H1 (cell line): ENCODE data around the gene MDFIC. TPM values are rescaled to one million over a fixed set of nuclear protein-coding genes. Genes with fewer than 3 reads are reported as not detected.

Experiments used
- CTCF ChIA-PET: fragments of 300-600 bp; sonication (Branson Sonifier 250); formaldehyde crosslinking; loops from one replicate; lab custom pipeline; 2021; ENCODE audit not compliant: partially characterized antibody; lab: Charles Lee
- POLR2A ChIA-PET: fragments of 300-600 bp; sonication (Branson Sonifier 250); formaldehyde crosslinking; loops from one replicate; lab custom pipeline; 2021; ENCODE audit warnings: inconsistent platforms; ENCODE audit not compliant: partially characterized antibody; lab: Charles Lee
- DNase-seq, 2 experiments: peaks; one replicate each; pipeline versions ENCODE4 v3.0.0 to v3.0.0-alpha.2; 2010 to 2022; ENCODE audit warnings: low spot score in 2 of 2, low read depth in 1 of 2, mixed read lengths in 1 of 2
- FAIRE-seq: peaks from 2 replicates; lab custom pipeline; 2011; peaks lifted over from hg19 to GRCh38; lab: Jason Lieb, UNC
- H2AFZ ChIP-seq: 2 replicates; pipeline ENCODE4 v1.8.1; 2012; ENCODE audit warnings: low read length, inconsistent platforms
- H2AK5ac ChIP-seq: 2 replicates; pipeline ENCODE4 v1.6.1; 2013; ENCODE audit warnings: low read depth, low read length
- H2BK120ac ChIP-seq: replicated peaks from 2 replicates; pipeline ENCODE3; 2013; ENCODE audit warnings: low read depth, low read length, inconsistent platforms
- H2BK12ac ChIP-seq: 2 replicates; pipeline ENCODE4 v1.6.1; 2013; ENCODE audit warnings: low read depth, low read length
- H2BK15ac ChIP-seq: 2 replicates; pipeline ENCODE4 v1.6.1; 2013; ENCODE audit warnings: low read length
- H2BK20ac ChIP-seq: 2 replicates; pipeline ENCODE4 v1.6.1; 2013; ENCODE audit warnings: low read length
- H2BK5ac ChIP-seq: 2 replicates; pipeline ENCODE4 v1.6.1; 2013; ENCODE audit warnings: low read depth, low read length
- H3K14ac ChIP-seq: 2 replicates; pipeline ENCODE4 v1.6.1; 2013; ENCODE audit warnings: inconsistent platforms; ENCODE audit not compliant: insufficient read length
- H3K18ac ChIP-seq: 2 replicates; pipeline ENCODE4 v1.6.1; 2013; ENCODE audit warnings: low read length; ENCODE audit errors: extremely low read depth
- H3K23ac ChIP-seq: 2 replicates; pipeline ENCODE4 v1.6.1; 2013; ENCODE audit warnings: inconsistent platforms; ENCODE audit not compliant: insufficient read length
- H3K23me2 ChIP-seq: 2 replicates; pipeline ENCODE4 v1.6.1; 2013; ENCODE audit warnings: low read depth, low read length
- H3K27ac ChIP-seq: 2 replicates; pipeline ENCODE4 v1.6.1; 2011; ENCODE audit warnings: low read depth, low read length, inconsistent platforms
- H3K27me3 ChIP-seq, 4 experiments: replicated peaks in 1 of 4; 1 replicate in 1 of 4; 2 replicates in 3 of 4; pipeline versions ENCODE4 v1.6.1 to v1.8.1; 2011 to 2013; ENCODE audit warnings: low read length in 3 of 4, mild to moderate bottlenecking in 3 of 4, inconsistent platforms in 2 of 4, mixed read lengths in 2 of 4, moderate library complexity in 1 of 4; ENCODE audit not compliant: control insufficient read depth in 3 of 4, insufficient read depth in 3 of 4; ENCODE audit errors: extremely low read depth in 1 of 4
- H3K36me3 ChIP-seq, 4 experiments: 2 replicates each; pipeline versions ENCODE4 v1.6.1 to v1.8.1; 2011 to 2013; ENCODE audit warnings: mild to moderate bottlenecking in 4 of 4, low read length in 3 of 4, moderate library complexity in 2 of 4, control low read depth in 1 of 4, inconsistent platforms in 1 of 4; ENCODE audit not compliant: insufficient read depth in 4 of 4, control insufficient read depth in 2 of 4
- H3K4ac ChIP-seq: replicated peaks from 2 replicates; pipeline ENCODE3; 2013; ENCODE audit warnings: low read length, low read depth, mixed read lengths, inconsistent platforms; ENCODE audit not compliant: insufficient read length
- H3K4me1 ChIP-seq, 4 experiments: replicated peaks in 1 of 4; 1 replicate in 1 of 4; 2 replicates in 3 of 4; pipeline versions ENCODE4 v1.6.1 to v1.8.1; 2011 to 2013; ENCODE audit warnings: low read length in 3 of 4, inconsistent platforms in 2 of 4, mixed read lengths in 1 of 4; ENCODE audit not compliant: insufficient read depth in 4 of 4, control insufficient read depth in 3 of 4
- H3K4me2 ChIP-seq, 2 experiments: 2 replicates each; pipeline versions ENCODE4 v1.6.1 to v1.8.1; 2011 to 2013; ENCODE audit warnings: low read depth in 2 of 2, low read length in 2 of 2, control low read depth in 1 of 2, inconsistent platforms in 1 of 2, mild to moderate bottlenecking in 1 of 2; ENCODE audit not compliant: insufficient read depth in 1 of 2
- H3K4me3 ChIP-seq, 4 experiments: fragments of 200-600, 300-600 bp in 1 of 4; sonication (generic), shearing (Covaris generic), sonication (Bioruptor Twin) in 1 of 4; 2 replicates each; pipeline versions ENCODE4 v1.5.1 to v1.8.1; 2011 to 2016; ENCODE audit warnings: low read length in 4 of 4, low read depth in 3 of 4, control low read depth in 2 of 4, inconsistent platforms in 2 of 4, mild to moderate bottlenecking in 2 of 4, mixed read lengths in 1 of 4, moderate library complexity in 1 of 4; ENCODE audit not compliant: insufficient read depth in 2 of 4; ENCODE audit errors: extremely low read depth in 1 of 4
- H3K56ac ChIP-seq: replicated peaks from 2 replicates; pipeline ENCODE3; 2013; ENCODE audit warnings: low read depth, mild to moderate bottlenecking, mixed read lengths, low read length, inconsistent platforms; ENCODE audit not compliant: insufficient read length
- H3K79me1 ChIP-seq: 2 replicates; pipeline ENCODE4 v1.6.1; 2013; ENCODE audit warnings: low read depth, low read length, control low read depth
- H3K79me2 ChIP-seq, 2 experiments: 2 replicates each; pipeline versions ENCODE4 v1.6.1 to v1.8.1; 2012 to 2013; ENCODE audit warnings: low read length in 2 of 2, mild to moderate bottlenecking in 2 of 2, inconsistent platforms in 1 of 2; ENCODE audit not compliant: insufficient read depth in 2 of 2, control insufficient read depth in 1 of 2
- H3K9ac ChIP-seq, 4 experiments: replicated peaks in 1 of 4; 1 replicate in 1 of 4; 2 replicates in 3 of 4; pipeline versions ENCODE4 v1.6.1 to v1.8.1; 2011 to 2013; ENCODE audit warnings: low read depth in 3 of 4, low read length in 3 of 4, control low read depth in 2 of 4, mild to moderate bottlenecking in 2 of 4, moderate library complexity in 2 of 4, inconsistent platforms in 1 of 4; ENCODE audit errors: extremely low read depth in 1 of 4
- H3K9me3 ChIP-seq, 2 experiments: 2 replicates each; pipeline versions ENCODE4 v1.6.1 to v1.8.1; 2012 to 2013; ENCODE audit warnings: mild to moderate bottlenecking in 2 of 2, moderate library complexity in 2 of 2, control low read depth in 1 of 2, inconsistent platforms in 1 of 2, low read depth in 1 of 2, low read length in 1 of 2, mixed read lengths in 1 of 2; ENCODE audit not compliant: insufficient read depth in 2 of 2
- H4K20me1 ChIP-seq, 2 experiments: replicated peaks in 1 of 2; 2 replicates each; pipeline versions ENCODE3 to v1.8.1; 2011 to 2013; ENCODE audit warnings: inconsistent platforms in 2 of 2, low read length in 2 of 2, mild to moderate bottlenecking in 1 of 2; ENCODE audit not compliant: insufficient read depth in 2 of 2, control insufficient read depth in 1 of 2
- H4K5ac ChIP-seq: 2 replicates; pipeline ENCODE4 v1.6.1; 2013; ENCODE audit warnings: low read length, low read depth, mixed read lengths, inconsistent platforms; ENCODE audit not compliant: insufficient read length
- H4K8ac ChIP-seq: 2 replicates; pipeline ENCODE4 v1.8.0; 2013; ENCODE audit warnings: mild to moderate bottlenecking, moderate library complexity, low read length, inconsistent platforms; ENCODE audit not compliant: insufficient read depth; ENCODE audit errors: extremely low read depth
- H4K91ac ChIP-seq: replicated peaks from 2 replicates; pipeline ENCODE3; 2013; ENCODE audit warnings: low read length, mixed read lengths, inconsistent platforms; ENCODE audit not compliant: insufficient read length
- CBX5 ChIP-seq: fragments of 300-800, 300-1000 bp; sonication (generic); IDR thresholded peaks from 2 replicates; pipeline ENCODE4 v1.7.1; 2016; ENCODE audit warnings: antibody characterized with exemption, low read length, low read depth
- CBX8 ChIP-seq: fragments of 300-800, 300-1000 bp; sonication (generic); IDR thresholded peaks from 2 replicates; pipeline ENCODE4 v1.7.1; 2016; ENCODE audit warnings: low read depth, low read length, borderline replicate concordance
- CTCF ChIP-seq, 3 experiments: IDR thresholded peaks; 1 replicate in 2 of 3; 2 replicates in 1 of 3; pipeline versions ENCODE4 v1.5.1 to v1.6.1; 2011; ENCODE audit warnings: low read length in 3 of 3, mild to moderate bottlenecking in 3 of 3, inconsistent platforms in 2 of 3, low read depth in 1 of 3, moderate library complexity in 1 of 3; ENCODE audit not compliant: insufficient read depth in 1 of 3; ENCODE audit errors: control extremely low read depth in 1 of 3
- JUN ChIP-seq: IDR thresholded peaks from 2 replicates; pipeline ENCODE4 v1.6.1; 2011; ENCODE audit warnings: low read depth, mild to moderate bottlenecking, improper control_type of control experiment, low read length
- JUND ChIP-seq: IDR thresholded peaks from 2 replicates; pipeline ENCODE4 v1.6.1; 2011; ENCODE audit warnings: mild to moderate bottlenecking, improper control_type of control experiment, low read length
- NRF1 ChIP-seq: IDR thresholded peaks from 2 replicates; pipeline ENCODE4 v1.6.1; 2011; ENCODE audit warnings: mild to moderate bottlenecking, low read depth, low read length, improper control_type of control experiment
- SIRT6 ChIP-seq: IDR thresholded peaks from one replicate; pipeline ENCODE4 v1.7.1; 2012; ENCODE audit warnings: low read length, inconsistent platforms
- SIX5 ChIP-seq: IDR thresholded peaks from 2 replicates; pipeline ENCODE4 v1.6.1; 2011; ENCODE audit warnings: mild to moderate bottlenecking, low read depth, low read length
- SP4 ChIP-seq: IDR thresholded peaks from 2 replicates; pipeline ENCODE4 v1.6.1; 2012; ENCODE audit warnings: low read length, inconsistent platforms
- TBP ChIP-seq: IDR thresholded peaks from 2 replicates; pipeline ENCODE4 v1.6.1; 2011; ENCODE audit warnings: low read depth, low read length, improper control_type of control experiment
- WGBS, 2 experiments: shearing (Covaris generic) in 1 of 2; methylation state at CpG; one replicate each; pipeline versions ENCODE4 v1.1.6 to v1.1.7; 2013 to 2015; ENCODE audit warnings: low lambda C conversion rate in 2 of 2, mixed read lengths in 2 of 2, inconsistent platforms in 1 of 2, low coverage in 1 of 2, missing lambda C conversion rate in 1 of 2; ENCODE audit not compliant: insufficient replicate concordance in 2 of 2, insufficient coverage in 1 of 2, insufficient read length in 1 of 2; ENCODE audit errors: extremely low coverage in 1 of 2, missing lambda C conversion rate in 1 of 2; 5-methylcytosine and 5-hydroxymethylcytosine counted together
- polyA plus RNA-seq, 7 experiments: library from polyadenylated mRNA; depleted of rRNA in 3 of 7; stranded (reverse) in 5 of 7; unstranded in 2 of 7; fragments of >200 nt in 5 of 7; fragments of 200-250 nt in 2 of 7; gene quantifications; 1 replicate in 5 of 7; 2 replicates in 1 of 7; 4 replicates in 1 of 7; pipeline versions ENCODE4 v1.2.1 to v1.2.3, GENCODE V29; 2011 to 2013; ENCODE audit warnings: missing spikeins in 2 of 7, mixed read lengths in 2 of 7
- total RNA-seq: library from RNA; stranded (reverse); fragmentation: NEBNext Ultra II Directional; extraction: Animal tissue kit (Norgen Biotek cat#: 25700); gene quantifications from 2 replicates; pipeline ENCODE4 v1.2.1, GENCODE V29; 2021

Gene MDFIC
- total and polyA plus RNA-seq, 2 of the 8 experiments (the other 6 are each of a cell fraction or from before 2014, with no cell fraction given) = 2.3 to 11.4 TPM

GRCh38 chr7:114944745-114945625 is 23.1 kb downstream of the MDFIC start:
- Histone ChIP-seq H2AK5ac (no peak overlapping the region), H2BK5ac (no peak overlapping the region), H3K36me3 (no peaks in the 10 kb centered on the region), H3K56ac (no peak overlapping the region), H3K4ac (no peak overlapping the region), H3K23ac (no peak overlapping the region), H3K27ac (no peak overlapping the region), H3K4me3 (no peak overlapping the region), H3K23me2 (no peaks in the 10 kb centered on the region), H4K8ac (no peak overlapping the region), H4K5ac (no peak overlapping the region), H4K91ac (no peak overlapping the region), H3K27me3 (no peaks in the 10 kb centered on the region), H3K9ac (peak overlapping the region in 1 of 4 experiments; percentile 27; a peak in 1 of 7 replicates), H2BK120ac (no peak overlapping the region), H2BK15ac (no peak overlapping the region), H3K9me3 (no peaks in the 10 kb centered on the region), H2BK20ac (no peak overlapping the region), H3K18ac (no peak overlapping the region), H3K4me2 (peak overlapping the region; percentile 13 to 26; a peak in 2 of 4 replicates), H3K79me2 (no peaks in the 10 kb centered on the region), H2AFZ (0 out of 2 replicates have a peak overlapping the region, but pooled peaks have one; percentile 22), H3K4me1 (peaks cover 0 to 7% (median 3%) of the 10 kb centered on the region in 4 experiments; a peak in 3 of 7 replicates), H3K79me1 (no peaks in the 10 kb centered on the region), H4K20me1 (no peaks in the 10 kb centered on the region), H3K14ac (no peak overlapping the region), H2BK12ac (no peak overlapping the region)
- ChIA-PET CTCF (interaction anchor here (0.8 to 1.2 kb wide), 2 partner anchors 16 to 78 kb away, joined by 4 to 5 read pairs; no protein-coding TSS in a partner anchor), POLR2A (no interaction called here)
- WGBS, 2 experiments = 79% methylated on average over 18 of the region's 19 CpGs; no CpG with 5 or more reads in 1 of the 2 experiments
- DNase-seq (no peak), FAIRE-seq (no peak)
- TF ChIP-seq CBX8 = no peak
- no peak for TF ChIP-seq CBX5
- TF ChIP-seq CTCF (IDR thresholded peaks at IDR 0.05; ENCODE audit: control extremely low read depth in 1 of 3, insufficient read depth in 1 of 3, low read depth in 1 of 3, low read length in 3 of 3) = no peak
- TF ChIP-seq JUND = no peak
- no peak for TF ChIP-seq SIRT6
- TF ChIP-seq JUN = no peak
- no peak for TF ChIP-seq TBP
- no peak for TF ChIP-seq SP4
- TF ChIP-seq NRF1 = no peak
- TF ChIP-seq SIX5 = no peak
